GM12878 (cell line): ENCODE results near the gene AP5Z1. TPM values are rescaled to one million over a fixed set of nuclear protein-coding genes. Genes with fewer than 3 reads are reported as not detected.
A peak's percentile ranks its signal among the peaks of the same experiment; 100 is the strongest.

ENCODE experiments used
- ATAC-seq: fragments of 200-7000 bp; cut with Tn5 transposase; 3 replicates; pipeline ENCODE4 v1.9.1; 2020; ENCODE audit warnings: mild to moderate bottlenecking, moderate library complexity
- BruUV-seq: library from RNA; stranded (reverse); fragments of 400-500 nt; replicated peaks from 2 replicates; lab custom pipeline; 2021; lab: Mats Ljungman, UMichigan
- CTCF ChIA-PET: fragments of 300-600 bp; sonication (Branson Sonifier 250); formaldehyde crosslinking; extraction: SDS; loops from one replicate; lab custom pipeline; 2021; ENCODE audit warnings: inconsistent platforms; lab: Yijun Ruan, JAX
- POLR2A ChIA-PET: fragments of 350-600 bp; formaldehyde crosslinking; extraction: SDS; loops from one replicate; lab custom pipeline; 2021; ENCODE audit warnings: inconsistent platforms; lab: Charles Lee
- RAD21 ChIA-PET: fragments of 300-600 bp; sonication (Branson Sonifier 250); formaldehyde crosslinking; loops from one replicate; lab custom pipeline; 2023; ENCODE audit warnings: antibody characterized with exemption; ENCODE audit not compliant: unreplicated experiment; lab: Charles Lee
- SMC1A ChIA-PET: fragments of 300-600 bp; sonication (Branson Sonifier 250); formaldehyde crosslinking; loops from one replicate; lab custom pipeline; 2023; ENCODE audit not compliant: unreplicated experiment, uncharacterized antibody; lab: Charles Lee
- DNase-seq: peaks from one replicate; pipeline ENCODE4 v3.0.0-alpha.2; 2011; ENCODE audit warnings: low read depth, low spot score
- FAIRE-seq: peaks from 3 replicates; lab custom pipeline; 2011; peaks lifted over from hg19 to GRCh38; lab: Jason Lieb, UNC
- H2AFZ ChIP-seq: 2 replicates; pipeline ENCODE4 v1.6.0; 2011; ENCODE audit warnings: low read depth, low read length, control low read depth; ENCODE audit not compliant: control insufficient read depth
- H3K27ac ChIP-seq: 2 replicates; pipeline ENCODE4 v1.5.1; 2011; ENCODE audit warnings: control low read depth; ENCODE audit not compliant: control insufficient read depth, insufficient read depth
- H3K27me3 ChIP-seq, 2 experiments: replicated peaks in 1 of 2; 2 replicates each; pipeline versions ENCODE4 v1.6.0 to v1.6.1; 2011; ENCODE audit warnings: low read length in 1 of 2; ENCODE audit not compliant: control insufficient read depth in 2 of 2, insufficient read depth in 2 of 2
- H3K36me3 ChIP-seq, 2 experiments: 2 replicates each; pipeline ENCODE4 v1.5.1; 2011; ENCODE audit warnings: low read length in 1 of 2; ENCODE audit not compliant: control insufficient read depth in 2 of 2, insufficient read depth in 2 of 2
- H3K4me1 ChIP-seq: 2 replicates; pipeline ENCODE4 v1.6.1; 2011; ENCODE audit warnings: mild to moderate bottlenecking, low read length, moderate library complexity, mixed read lengths; ENCODE audit not compliant: control insufficient read depth, insufficient read depth
- H3K4me2 ChIP-seq: 2 replicates; pipeline ENCODE4 v1.6.0; 2011; ENCODE audit warnings: control low read depth; ENCODE audit not compliant: control insufficient read depth, insufficient read depth
- H3K4me3 ChIP-seq: fragments of 200-600 bp; sonication (generic); 2 replicates; pipeline ENCODE4 v1.5.1; 2016
- H3K79me2 ChIP-seq: 2 replicates; pipeline ENCODE4 v1.6.0; 2011; ENCODE audit warnings: low read length; ENCODE audit not compliant: control insufficient read depth, insufficient read depth
- H3K9ac ChIP-seq: 2 replicates; pipeline ENCODE4 v1.8.0; 2011; ENCODE audit warnings: low read length, control low read depth, mixed read lengths; ENCODE audit not compliant: control insufficient read depth, insufficient read depth
- H3K9me3 ChIP-seq: replicated peaks from 3 replicates; pipeline ENCODE4 v1.5.1; 2011; ENCODE audit warnings: mild to moderate bottlenecking, low read length; ENCODE audit not compliant: control insufficient read depth, insufficient read depth
- H4K20me1 ChIP-seq: 2 replicates; pipeline ENCODE4 v1.6.0; 2011; ENCODE audit not compliant: control insufficient read depth, insufficient read depth
- CHD1 ChIP-seq: IDR thresholded peaks from 2 replicates; pipeline ENCODE4 v1.6.1; 2012; ENCODE audit warnings: low read depth, low read length, improper control_type of control experiment
- DPF2 ChIP-seq: fragments of 450-650 bp; IDR thresholded peaks from 2 replicates; pipeline ENCODE4 v1.6.1; 2017; ENCODE audit warnings: mild to moderate bottlenecking
- ESRRA ChIP-seq: IDR thresholded peaks from 2 replicates; pipeline ENCODE4 v1.6.1; 2012; ENCODE audit warnings: mild to moderate bottlenecking, low read length, improper control_type of control experiment
- HSF1 ChIP-seq: fragments of 150-350 bp; IDR thresholded peaks from 2 replicates; pipeline ENCODE4 v1.6.1; 2014; ENCODE audit warnings: mild to moderate bottlenecking, low read depth, low read length
- NFYA ChIP-seq: IDR thresholded peaks from 2 replicates; pipeline ENCODE4 v1.6.1; 2011; ENCODE audit warnings: low read depth, mild to moderate bottlenecking, low read length, improper control_type of control experiment, borderline replicate concordance
- NFYB ChIP-seq: IDR thresholded peaks from 2 replicates; pipeline ENCODE4 v1.6.1; 2011; ENCODE audit warnings: low read depth, mild to moderate bottlenecking, low read length, improper control_type of control experiment, moderate library complexity; ENCODE audit not compliant: insufficient read depth
- PBX3 ChIP-seq: IDR thresholded peaks from 2 replicates; pipeline ENCODE4 v1.6.1; 2011; ENCODE audit warnings: mild to moderate bottlenecking, low read depth, low read length, moderate library complexity; ENCODE audit not compliant: insufficient replicate concordance
- POLR2A ChIP-seq: IDR thresholded peaks from 2 replicates; pipeline ENCODE4 v1.6.1; 2011; ENCODE audit warnings: low read depth, mild to moderate bottlenecking, low read length
- SP1 ChIP-seq: IDR thresholded peaks from one replicate; pipeline ENCODE4 v1.6.1; 2011; ENCODE audit warnings: low read depth, low read length
- SREBF1 ChIP-seq: IDR thresholded peaks from 2 replicates; pipeline ENCODE4 v1.6.1; 2012; ENCODE audit warnings: mild to moderate bottlenecking, low read length
- TBL1XR1 ChIP-seq: IDR thresholded peaks from 2 replicates; pipeline ENCODE4 v1.6.1; 2012; ENCODE audit warnings: low read depth, low read length, improper control_type of control experiment
- ZBTB11 ChIP-seq: fragments of 450-650 bp; formaldehyde crosslinking; IDR thresholded peaks from 2 replicates; pipeline ENCODE4 v1.5.0; 2022; ENCODE audit warnings: mild to moderate bottlenecking, missing genetic modification characterization
- WGBS: methylation state at CpG from one replicate; pipeline ENCODE4 v1.1.6; 2016; ENCODE audit warnings: low lambda C conversion rate; ENCODE audit not compliant: insufficient replicate concordance, insufficient coverage; ENCODE audit errors: missing lambda C conversion rate; 5-methylcytosine and 5-hydroxymethylcytosine counted together
- in situ Hi-C: fragments of 300-500 bp; cut with MboI; formaldehyde crosslinking; loops from 9 replicates; pipeline ENCODE4 v1.14.3; 2018; ENCODE audit warnings: mixed read lengths
- intact Hi-C: fragments of 100-400 bp; cut with micrococcal nuclease; formaldehyde crosslinking; loops from one replicate; pipeline ENCODE4 v1.14.2; 2022; ENCODE audit not compliant: unreplicated experiment
- polyA plus RNA-seq, 11 experiments: library from polyadenylated mRNA; depleted of rRNA in 4 of 11; unstranded in 6 of 11; stranded (reverse) in 5 of 11; fragments of >200 nt; fragmentation: Nextera tagmentation in 4 of 11; fragmentation: Illumina TruSeq in 1 of 11; extraction: Ambion mirVana in 4 of 11; extraction: Trizol in 1 of 11; gene quantifications; 1 replicate in 1 of 11; 2 replicates in 10 of 11; pipeline versions ENCODE4 v1.2.1 to v1.2.3, GENCODE V29; 2011 to 2016; ENCODE audit warnings: inconsistent platforms in 2 of 11, missing spikeins in 2 of 11, low read depth in 1 of 11
- total RNA-seq, 4 experiments: library from RNA; depleted of rRNA in 3 of 4; stranded (reverse); fragments of >200 nt in 3 of 4; fragmentation: Illumina TruSeq in 1 of 4; extraction: Trizol in 1 of 4; gene quantifications; 2 replicates each; pipeline versions ENCODE4 v1.2.1 to v1.2.3, GENCODE V29; 2013 to 2021

AP5Z1 gene
- total and polyA plus RNA-seq, 10 of the 15 experiments (the other 5 are each of a cell fraction or from before 2014, with no cell fraction given): 0.37 to 43.4 (median 19.4) TPM

GRCh38 chr7:4787541-4787940 is 12.1 kb downstream of the AP5Z1 start:
- Histone ChIP-seq H4K20me1 (no peaks in the 10 kb centered on the region), H3K4me2 (no peak overlapping the region), H2AFZ (no peak overlapping the region), H3K27ac (no peak overlapping the region), H3K9me3 (no peaks in the 10 kb centered on the region; the same call in 2 of the 3 replicates), H3K4me1 (no peaks in the 10 kb centered on the region), H3K27me3 (no peaks in the 10 kb centered on the region), H3K4me3 (no peak overlapping the region), H3K9ac (no peak overlapping the region), H3K79me2 (no peaks in the 10 kb centered on the region), H3K36me3 (peaks cover 4 to 32% of the 10 kb centered on the region in 2 experiments; a peak in 3 of 4 replicates)
- no peak for FAIRE-seq
- CTCF ChIA-PET: no interaction called here
- POLR2A ChIA-PET: no interaction called here
- RAD21 ChIA-PET: no interaction called here
- 98% methylated on average over 15 of the region's 17 CpGs for WGBS
- BruUV-seq: no TSS peak
- no peak for DNase-seq
- no peak for ATAC-seq
- in situ Hi-C loops (no loop called here), intact Hi-C loops (no loop called here)
- SMC1A ChIA-PET: no interaction called here
- TF ChIP-seq POLR2A (0 out of 2 replicates have a peak, but pooled peaks have one; percentile 21), TBL1XR1 (no peak)

GRCh38 chr7:4787947-4788626 is 12.7 kb downstream of the AP5Z1 start:
- no peaks in the 10 kb centered on the region for H4K20me1 ChIP-seq
- ChIA-PET RAD21 (no interaction called here), CTCF (no interaction called here), POLR2A (no interaction called here), SMC1A (no interaction called here)
- BruUV-seq: no TSS peak
- intact Hi-C loops (no loop called here), in situ Hi-C loops (no loop called here)
- H3K27ac ChIP-seq: no peak overlapping the region
- peaks cover 4 to 31% of the 10 kb centered on the region in 2 experiments; a peak in 3 of 4 replicates for H3K36me3 ChIP-seq
- FAIRE-seq (no peak), ATAC-seq (no peak), DNase-seq (no peak)
- H3K79me2 ChIP-seq: no peaks in the 10 kb centered on the region
- H3K4me1 ChIP-seq: no peaks in the 10 kb centered on the region
- H3K9ac ChIP-seq: no peak overlapping the region
- 92% methylated on average over 23 of the region's 23 CpGs for WGBS
- no peak overlapping the region for H3K4me2 ChIP-seq
- no peaks in the 10 kb centered on the region; the same call in 2 of the 3 replicates for H3K9me3 ChIP-seq
- no peaks in the 10 kb centered on the region for H3K27me3 ChIP-seq
- H3K4me3 ChIP-seq: no peak overlapping the region
- H2AFZ ChIP-seq: no peak overlapping the region
- TF ChIP-seq NFYB (no peak), HSF1 (no peak), SREBF1 (no peak), ZBTB11 (CRISPR knock-in tag) (no peak), ESRRA (no peak), NFYA (no peak), DPF2 (no peak), SP1 (no peak), PBX3 (no peak), CHD1 (no peak)
